Measurements from ENCODE around the gene ABCD3.
A peak's percentile ranks its signal among the peaks of the same experiment; 100 is the strongest.

DNA sequence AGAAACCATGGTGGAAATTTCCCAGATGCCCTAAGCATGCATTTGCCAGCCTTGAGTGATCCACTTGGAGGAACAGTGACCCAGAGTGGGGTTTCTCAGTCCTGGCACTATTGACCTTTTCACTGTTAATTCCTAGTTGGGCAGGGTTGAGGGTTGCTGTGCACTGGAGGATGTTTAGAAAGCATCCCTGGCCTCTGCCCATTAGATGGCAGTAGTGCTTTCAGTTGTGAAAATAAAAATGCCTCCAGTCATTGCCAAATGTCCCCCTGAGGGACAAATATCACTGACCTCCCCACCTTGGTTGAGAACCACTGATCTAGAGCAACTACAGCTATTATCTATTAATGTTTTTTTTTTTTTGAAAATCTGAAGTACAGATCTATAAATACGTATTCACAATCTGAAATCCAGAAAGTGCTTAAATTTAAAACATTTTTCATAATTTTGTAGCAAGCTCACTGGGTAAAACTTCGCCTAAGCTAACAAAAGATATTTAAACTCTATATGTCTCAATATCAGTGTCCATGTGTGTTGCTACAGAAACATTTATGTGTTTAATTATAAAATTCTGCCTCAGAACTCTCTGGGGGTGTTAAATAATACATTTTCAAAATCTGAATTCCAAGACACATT is 96.0 kb downstream of the ABCD3 start:
- TF ChIP-seq, protein P1, sequence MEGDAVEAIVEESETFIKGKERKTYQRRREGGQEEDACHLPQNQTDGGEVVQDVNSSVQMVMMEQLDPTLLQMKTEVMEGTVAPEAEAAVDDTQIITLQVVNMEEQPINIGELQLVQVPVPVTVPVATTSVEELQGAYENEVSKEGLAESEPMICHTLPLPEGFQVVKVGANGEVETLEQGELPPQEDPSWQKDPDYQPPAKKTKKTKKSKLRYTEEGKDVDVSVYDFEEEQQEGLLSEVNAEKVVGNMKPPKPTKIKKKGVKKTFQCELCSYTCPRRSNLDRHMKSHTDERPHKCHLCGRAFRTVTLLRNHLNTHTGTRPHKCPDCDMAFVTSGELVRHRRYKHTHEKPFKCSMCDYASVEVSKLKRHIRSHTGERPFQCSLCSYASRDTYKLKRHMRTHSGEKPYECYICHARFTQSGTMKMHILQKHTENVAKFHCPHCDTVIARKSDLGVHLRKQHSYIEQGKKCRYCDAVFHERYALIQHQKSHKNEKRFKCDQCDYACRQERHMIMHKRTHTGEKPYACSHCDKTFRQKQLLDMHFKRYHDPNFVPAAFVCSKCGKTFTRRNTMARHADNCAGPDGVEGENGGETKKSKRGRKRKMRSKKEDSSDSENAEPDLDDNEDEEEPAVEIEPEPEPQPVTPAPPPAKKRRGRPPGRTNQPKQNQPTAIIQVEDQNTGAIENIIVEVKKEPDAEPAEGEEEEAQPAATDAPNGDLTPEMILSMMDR (IDR thresholded peaks at IDR 0.05 in 2 of 3, conservative IDR thresholded peaks at IDR 0.05 in 1 of 3; ENCODE audit: borderline replicate concordance in 1 of 3, insufficient read depth in 1 of 3, low read depth in 2 of 3, low read length in 2 of 3) = peak; percentile 63 to 77 (median 74); a peak in 5 of 6 replicates
- TF ChIP-seq, protein P2, sequence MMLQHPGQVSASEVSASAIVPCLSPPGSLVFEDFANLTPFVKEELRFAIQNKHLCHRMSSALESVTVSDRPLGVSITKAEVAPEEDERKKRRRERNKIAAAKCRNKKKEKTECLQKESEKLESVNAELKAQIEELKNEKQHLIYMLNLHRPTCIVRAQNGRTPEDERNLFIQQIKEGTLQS (IDR thresholded peaks at IDR 0.05) = no peak
- TF ChIP-seq POLR2AphosphoS5 (IDR thresholded peaks at IDR 0.05; ENCODE audit: low read depth, low read length) (no peak), JUND (IDR thresholded peaks at IDR 0.05) (no peak), ZNF274 (IDR thresholded peaks at IDR 0.05; ENCODE audit: low read depth, low read length) (no peak), SIN3A (IDR thresholded peaks at IDR 0.05; ENCODE audit: low read depth) (no peak)
